COLO829 (cell line): Measurements from ENCODE around the gene SLC18A3.

ENCODE experiments used
- DNase-seq: peaks from one replicate; pipeline ENCODE4 v3.0.0; 2012; ENCODE audit warnings: low spot score

The SLC18A3 gene

GRCh38 chr10:49610114-49610457, at the start of gene SLC18A3:
Gene SLC18A3, plus strand, starts transcription at chr10:49610310. Its CDS starts 431 bp downstream, at chr10:49610741.
- DNase-seq = no peak

GRCh38 chr10:49560526-49560925, 49.6 kb upstream of the SLC18A3 start:
- DNase-seq = no peak

GRCh38 chr10:49562893-49563292, 47.2 kb upstream of the SLC18A3 start:
- no peak for DNase-seq

GRCh38 chr10:49564461-49565009, 45.6 kb upstream of the SLC18A3 start:
- no peak for DNase-seq

GRCh38 chr10:49567810-49568209, 42.3 kb upstream of the SLC18A3 start:
- DNase-seq = no peak

- no peak for DNase-seq
Observed at GRCh38 chr10:49568235-49568634, 41.9 kb upstream of the SLC18A3 start.

GRCh38 chr10:49569031-49569631, 41.0 kb upstream of the SLC18A3 start:
- no peak for DNase-seq

- DNase-seq = no peak
Observed at GRCh38 chr10:49571388-49571787, 38.7 kb upstream of the SLC18A3 start.

- DNase-seq = no peak
Observed at GRCh38 chr10:49572594-49573114, 37.5 kb upstream of the SLC18A3 start.

GRCh38 chr10:49575489-49576072, 34.5 kb upstream of the SLC18A3 start:
- DNase-seq = no peak

GRCh38 chr10:49577182-49577925, 32.8 kb upstream of the SLC18A3 start:
- no peak for DNase-seq

GRCh38 chr10:49578392-49578791, 31.7 kb upstream of the SLC18A3 start:
- no peak for DNase-seq

- DNase-seq = no peak
Observed at GRCh38 chr10:49579621-49580020, 30.5 kb upstream of the SLC18A3 start.

- DNase-seq = no peak
Observed at GRCh38 chr10:49585387-49585786, 24.7 kb upstream of the SLC18A3 start.

- no peak for DNase-seq
Observed at GRCh38 chr10:49587981-49588380, 22.1 kb upstream of the SLC18A3 start.

- peak; percentile 61 for DNase-seq
Observed at GRCh38 chr10:49592726-49593563, 17.2 kb upstream of the SLC18A3 start.

GRCh38 chr10:49593564-49593875, 16.6 kb upstream of the SLC18A3 start:
- DNase-seq = no peak

GRCh38 chr10:49593998-49594397, 16.1 kb upstream of the SLC18A3 start:
- DNase-seq = no peak

GRCh38 chr10:49594594-49594993, 15.5 kb upstream of the SLC18A3 start:
- DNase-seq = peak; percentile 64

- DNase-seq = no peak
Observed at GRCh38 chr10:49595003-49595712, 15.0 kb upstream of the SLC18A3 start.

- DNase-seq = no peak
Observed at GRCh38 chr10:49595713-49596492, 14.2 kb upstream of the SLC18A3 start.
